ENCODE measurements around the gene SPP1.

Gene SPP1

GRCh38 chr4:87956501-87956900 is 19.0 kb upstream of the SPP1 start:
- no peak overlapping the region for H3K4me2 ChIP-seq (ENCODE audit: insufficient read depth, low read length)
- DNase-seq (no peak), ATAC-seq (ENCODE audit: insufficient read depth, low read depth) (no peak)
- H3K79me2 ChIP-seq (ENCODE audit: insufficient read depth, low read length) = no peaks in the 10 kb centered on the region
- no peak overlapping the region for H3K4me3 ChIP-seq (ENCODE audit: low read depth in 1 of 2, low read length in 2 of 2)
- no peaks in the 10 kb centered on the region for H4K20me1 ChIP-seq (ENCODE audit: insufficient read depth, low read length)
- peaks cover 6% of the 10 kb centered on the region for H3K27me3 ChIP-seq (ENCODE audit: insufficient read depth, low read length, poor library complexity)
- H2AFZ ChIP-seq (ENCODE audit: low read depth, low read length) = no peak overlapping the region
- no peak overlapping the region for H3K9ac ChIP-seq (ENCODE audit: low read depth, low read length)
- H3K9me3 ChIP-seq (ENCODE audit: insufficient read depth, low read length, severe bottlenecking) = no peaks in the 10 kb centered on the region
- TF ChIP-seq EZH2 (IDR thresholded peaks at IDR 0.05; ENCODE audit: borderline replicate concordance, low read depth, low read length, severe bottlenecking) = no peak
- TF ChIP-seq CTCF (IDR thresholded peaks at IDR 0.05; ENCODE audit: borderline replicate concordance, extremely low read depth, low read length, poor library complexity, severe bottlenecking) = no peak
- H3K27ac ChIP-seq (ENCODE audit: low read length) = no peak overlapping the region
- H3K4me1 ChIP-seq (ENCODE audit: insufficient read depth, low read length) = no peaks in the 10 kb centered on the region
- H3K36me3 ChIP-seq (ENCODE audit: insufficient read depth, low read length) = no peaks in the 10 kb centered on the region

- no peaks in the 10 kb centered on the region for H3K4me1 ChIP-seq (ENCODE audit: insufficient read depth, low read length)
- peaks cover 6% of the 10 kb centered on the region for H3K27me3 ChIP-seq (ENCODE audit: insufficient read depth, low read length, poor library complexity)
- H3K9ac ChIP-seq (ENCODE audit: low read depth, low read length) = no peak overlapping the region
These were observed 18.5 kb upstream of the SPP1 start for GRCh38 chr4:87957061-87957460.

GRCh38 chr4:87961993-87962392 is 13.5 kb upstream of the SPP1 start:
- Histone ChIP-seq H3K4me3 (ENCODE audit: low read depth in 1 of 2, low read length in 2 of 2) (no peak overlapping the region), H4K20me1 (ENCODE audit: insufficient read depth, low read length) (no peaks in the 10 kb centered on the region), H3K4me1 (ENCODE audit: insufficient read depth, low read length) (no peaks in the 10 kb centered on the region), H3K27me3 (ENCODE audit: insufficient read depth, low read length, poor library complexity) (peaks cover 3% of the 10 kb centered on the region), H3K27ac (ENCODE audit: low read length) (no peak overlapping the region), H3K4me2 (ENCODE audit: insufficient read depth, low read length) (no peak overlapping the region), H3K36me3 (ENCODE audit: insufficient read depth, low read length) (no peaks in the 10 kb centered on the region), H3K79me2 (ENCODE audit: insufficient read depth, low read length) (no peaks in the 10 kb centered on the region), H2AFZ (ENCODE audit: low read depth, low read length) (no peak overlapping the region), H3K9ac (ENCODE audit: low read depth, low read length) (no peak overlapping the region), H3K9me3 (ENCODE audit: insufficient read depth, low read length, severe bottlenecking) (no peaks in the 10 kb centered on the region)
- ATAC-seq (ENCODE audit: insufficient read depth, low read depth) (no peak), DNase-seq (no peak)
- no peak for TF ChIP-seq EZH2 (IDR thresholded peaks at IDR 0.05; ENCODE audit: borderline replicate concordance, low read depth, low read length, severe bottlenecking)
- no peak for TF ChIP-seq CTCF (IDR thresholded peaks at IDR 0.05; ENCODE audit: borderline replicate concordance, extremely low read depth, low read length, poor library complexity, severe bottlenecking)

More at GRCh38 chr4:87957061-87957460, 18.5 kb upstream of the SPP1 start:
- H3K36me3 ChIP-seq (ENCODE audit: insufficient read depth, low read length) = no peaks in the 10 kb centered on the region
- no peak overlapping the region for H3K4me2 ChIP-seq (ENCODE audit: insufficient read depth, low read length)
- H2AFZ ChIP-seq (ENCODE audit: low read depth, low read length) = no peak overlapping the region
- TF ChIP-seq EZH2 (IDR thresholded peaks at IDR 0.05; ENCODE audit: borderline replicate concordance, low read depth, low read length, severe bottlenecking) (no peak), CTCF (IDR thresholded peaks at IDR 0.05; ENCODE audit: borderline replicate concordance, extremely low read depth, low read length, poor library complexity, severe bottlenecking) (no peak)
- no peak overlapping the region for H3K4me3 ChIP-seq (ENCODE audit: low read depth in 1 of 2, low read length in 2 of 2)
- H3K9me3 ChIP-seq (ENCODE audit: insufficient read depth, low read length, severe bottlenecking) = no peaks in the 10 kb centered on the region
- DNase-seq = no peak
- H3K27ac ChIP-seq (ENCODE audit: low read length) = no peak overlapping the region
- no peaks in the 10 kb centered on the region for H4K20me1 ChIP-seq (ENCODE audit: insufficient read depth, low read length)
- no peak for ATAC-seq (ENCODE audit: insufficient read depth, low read depth)
- H3K79me2 ChIP-seq (ENCODE audit: insufficient read depth, low read length) = no peaks in the 10 kb centered on the region
